Activated CD4-positive, alpha-beta T cell treated with anti-CD3 and anti-CD28 coated beads, Interleukin-2, Interleukin-4, amounts not matched to agents 100 ng/mL and 50 ng/mL, durations not matched to agents 16 hours and 8 hours (primary cell): Measurements from ENCODE around the gene CCBE1.
"Not testable (repeated sequence)": the region's sequence is repeated elsewhere in the genome, so short reads cannot be mapped to it uniquely, and the experiment has no call there.

Experiments used
- DNase-seq: peaks from one replicate; pipeline ENCODE4 v3.0.0-alpha.2; 2020; ENCODE audit warnings: low spot score

CCBE1 gene

GRCh38 chr18:59656373-59656887 lies 40.8 kb downstream of the CCBE1 start:
- DNase-seq: no peak

- DNase-seq: no peak
Observed at GRCh38 chr18:59655676-59656075, 41.5 kb downstream of the CCBE1 start.

- DNase-seq: no peak
Observed at GRCh38 chr18:59651071-59651470, 46.2 kb downstream of the CCBE1 start.

GRCh38 chr18:59650266-59650820 lies 46.9 kb downstream of the CCBE1 start:
- no peak for DNase-seq

GRCh38 chr18:59649591-59649990 lies 47.6 kb downstream of the CCBE1 start:
- DNase-seq: no peak

GRCh38 chr18:59648469-59648868 lies 48.8 kb downstream of the CCBE1 start:
- DNase-seq: not testable (repeated sequence)

- DNase-seq: no peak
Observed at GRCh38 chr18:59646963-59647307, 50.3 kb downstream of the CCBE1 start.

GRCh38 chr18:59646228-59646962 lies 50.8 kb downstream of the CCBE1 start:
- DNase-seq: no peak

GRCh38 chr18:59643740-59644139 lies 53.5 kb downstream of the CCBE1 start:
- DNase-seq: no peak

- DNase-seq: no peak
Observed at GRCh38 chr18:59640721-59641120, 56.5 kb downstream of the CCBE1 start.

GRCh38 chr18:59639821-59640220 lies 57.4 kb downstream of the CCBE1 start:
- no peak for DNase-seq

- DNase-seq: no peak
Observed at GRCh38 chr18:59639136-59639535, 58.1 kb downstream of the CCBE1 start.

- DNase-seq: no peak
Observed at GRCh38 chr18:59633961-59634485, 63.2 kb downstream of the CCBE1 start.

- DNase-seq: no peak
Observed at GRCh38 chr18:59633317-59633716, 63.9 kb downstream of the CCBE1 start.

- no peak for DNase-seq
Observed at GRCh38 chr18:59631583-59632181, 65.5 kb downstream of the CCBE1 start.

- no peak for DNase-seq
Observed at GRCh38 chr18:59629894-59630293, 67.3 kb downstream of the CCBE1 start.

- DNase-seq: no peak
Observed at GRCh38 chr18:59628995-59629394, 68.2 kb downstream of the CCBE1 start.

- DNase-seq: no peak
Observed at GRCh38 chr18:59627414-59627813, 69.8 kb downstream of the CCBE1 start.

- DNase-seq: no peak
Observed at GRCh38 chr18:59624369-59624765, 72.9 kb downstream of the CCBE1 start.

GRCh38 chr18:59623456-59624368 lies 73.5 kb downstream of the CCBE1 start:
- no peak for DNase-seq

GRCh38 chr18:59621027-59621426 lies 76.2 kb downstream of the CCBE1 start:
- DNase-seq: no peak

- DNase-seq: no peak
Observed at GRCh38 chr18:59620381-59620780, 76.8 kb downstream of the CCBE1 start.
